H1 (cell line): ENCODE data around the gene GALNTL6. TPM values are rescaled to one million over a fixed set of nuclear protein-coding genes. Genes with fewer than 3 reads are reported as not detected.

Experiments
- CTCF ChIA-PET: fragments of 300-600 bp; sonication (Branson Sonifier 250); formaldehyde crosslinking; loops from one replicate; lab custom pipeline; 2021; ENCODE audit not compliant: partially characterized antibody; lab: Charles Lee
- POLR2A ChIA-PET: fragments of 300-600 bp; sonication (Branson Sonifier 250); formaldehyde crosslinking; loops from one replicate; lab custom pipeline; 2021; ENCODE audit warnings: inconsistent platforms; ENCODE audit not compliant: partially characterized antibody; lab: Charles Lee
- DNase-seq, 2 experiments: peaks; one replicate each; pipeline versions ENCODE4 v3.0.0 to v3.0.0-alpha.2; 2010 to 2022; ENCODE audit warnings: low spot score in 2 of 2, low read depth in 1 of 2, mixed read lengths in 1 of 2
- FAIRE-seq: peaks from 2 replicates; lab custom pipeline; 2011; peaks lifted over from hg19 to GRCh38; lab: Jason Lieb, UNC
- H2AFZ ChIP-seq: 2 replicates; pipeline ENCODE4 v1.8.1; 2012; ENCODE audit warnings: low read length, inconsistent platforms
- H2AK5ac ChIP-seq: 2 replicates; pipeline ENCODE4 v1.6.1; 2013; ENCODE audit warnings: low read depth, low read length
- H2BK120ac ChIP-seq: replicated peaks from 2 replicates; pipeline ENCODE3; 2013; ENCODE audit warnings: low read depth, low read length, inconsistent platforms
- H2BK12ac ChIP-seq: 2 replicates; pipeline ENCODE4 v1.6.1; 2013; ENCODE audit warnings: low read depth, low read length
- H2BK15ac ChIP-seq: 2 replicates; pipeline ENCODE4 v1.6.1; 2013; ENCODE audit warnings: low read length
- H2BK20ac ChIP-seq: 2 replicates; pipeline ENCODE4 v1.6.1; 2013; ENCODE audit warnings: low read length
- H2BK5ac ChIP-seq: 2 replicates; pipeline ENCODE4 v1.6.1; 2013; ENCODE audit warnings: low read depth, low read length
- H3K14ac ChIP-seq: 2 replicates; pipeline ENCODE4 v1.6.1; 2013; ENCODE audit warnings: inconsistent platforms; ENCODE audit not compliant: insufficient read length
- H3K18ac ChIP-seq: 2 replicates; pipeline ENCODE4 v1.6.1; 2013; ENCODE audit warnings: low read length; ENCODE audit errors: extremely low read depth
- H3K23ac ChIP-seq: 2 replicates; pipeline ENCODE4 v1.6.1; 2013; ENCODE audit warnings: inconsistent platforms; ENCODE audit not compliant: insufficient read length
- H3K23me2 ChIP-seq: 2 replicates; pipeline ENCODE4 v1.6.1; 2013; ENCODE audit warnings: low read depth, low read length
- H3K27ac ChIP-seq: 2 replicates; pipeline ENCODE4 v1.6.1; 2011; ENCODE audit warnings: low read depth, low read length, inconsistent platforms
- H3K27me3 ChIP-seq, 4 experiments: replicated peaks in 1 of 4; 1 replicate in 1 of 4; 2 replicates in 3 of 4; pipeline versions ENCODE4 v1.6.1 to v1.8.1; 2011 to 2013; ENCODE audit warnings: low read length in 3 of 4, mild to moderate bottlenecking in 3 of 4, inconsistent platforms in 2 of 4, mixed read lengths in 2 of 4, moderate library complexity in 1 of 4; ENCODE audit not compliant: control insufficient read depth in 3 of 4, insufficient read depth in 3 of 4; ENCODE audit errors: extremely low read depth in 1 of 4
- H3K36me3 ChIP-seq, 4 experiments: 2 replicates each; pipeline versions ENCODE4 v1.6.1 to v1.8.1; 2011 to 2013; ENCODE audit warnings: mild to moderate bottlenecking in 4 of 4, low read length in 3 of 4, moderate library complexity in 2 of 4, control low read depth in 1 of 4, inconsistent platforms in 1 of 4; ENCODE audit not compliant: insufficient read depth in 4 of 4, control insufficient read depth in 2 of 4
- H3K4ac ChIP-seq: replicated peaks from 2 replicates; pipeline ENCODE3; 2013; ENCODE audit warnings: low read length, low read depth, mixed read lengths, inconsistent platforms; ENCODE audit not compliant: insufficient read length
- H3K4me1 ChIP-seq, 4 experiments: replicated peaks in 1 of 4; 1 replicate in 1 of 4; 2 replicates in 3 of 4; pipeline versions ENCODE4 v1.6.1 to v1.8.1; 2011 to 2013; ENCODE audit warnings: low read length in 3 of 4, inconsistent platforms in 2 of 4, mixed read lengths in 1 of 4; ENCODE audit not compliant: insufficient read depth in 4 of 4, control insufficient read depth in 3 of 4
- H3K4me2 ChIP-seq, 2 experiments: 2 replicates each; pipeline versions ENCODE4 v1.6.1 to v1.8.1; 2011 to 2013; ENCODE audit warnings: low read depth in 2 of 2, low read length in 2 of 2, control low read depth in 1 of 2, inconsistent platforms in 1 of 2, mild to moderate bottlenecking in 1 of 2; ENCODE audit not compliant: insufficient read depth in 1 of 2
- H3K4me3 ChIP-seq, 4 experiments: fragments of 200-600, 300-600 bp in 1 of 4; sonication (generic), shearing (Covaris generic), sonication (Bioruptor Twin) in 1 of 4; 2 replicates each; pipeline versions ENCODE4 v1.5.1 to v1.8.1; 2011 to 2016; ENCODE audit warnings: low read length in 4 of 4, low read depth in 3 of 4, control low read depth in 2 of 4, inconsistent platforms in 2 of 4, mild to moderate bottlenecking in 2 of 4, mixed read lengths in 1 of 4, moderate library complexity in 1 of 4; ENCODE audit not compliant: insufficient read depth in 2 of 4; ENCODE audit errors: extremely low read depth in 1 of 4
- H3K56ac ChIP-seq: replicated peaks from 2 replicates; pipeline ENCODE3; 2013; ENCODE audit warnings: low read depth, mild to moderate bottlenecking, mixed read lengths, low read length, inconsistent platforms; ENCODE audit not compliant: insufficient read length
- H3K79me1 ChIP-seq: 2 replicates; pipeline ENCODE4 v1.6.1; 2013; ENCODE audit warnings: low read depth, low read length, control low read depth
- H3K79me2 ChIP-seq, 2 experiments: 2 replicates each; pipeline versions ENCODE4 v1.6.1 to v1.8.1; 2012 to 2013; ENCODE audit warnings: low read length in 2 of 2, mild to moderate bottlenecking in 2 of 2, inconsistent platforms in 1 of 2; ENCODE audit not compliant: insufficient read depth in 2 of 2, control insufficient read depth in 1 of 2
- H3K9ac ChIP-seq, 4 experiments: replicated peaks in 1 of 4; 1 replicate in 1 of 4; 2 replicates in 3 of 4; pipeline versions ENCODE4 v1.6.1 to v1.8.1; 2011 to 2013; ENCODE audit warnings: low read depth in 3 of 4, low read length in 3 of 4, control low read depth in 2 of 4, mild to moderate bottlenecking in 2 of 4, moderate library complexity in 2 of 4, inconsistent platforms in 1 of 4; ENCODE audit errors: extremely low read depth in 1 of 4
- H3K9me3 ChIP-seq, 2 experiments: 2 replicates each; pipeline versions ENCODE4 v1.6.1 to v1.8.1; 2012 to 2013; ENCODE audit warnings: mild to moderate bottlenecking in 2 of 2, moderate library complexity in 2 of 2, control low read depth in 1 of 2, inconsistent platforms in 1 of 2, low read depth in 1 of 2, low read length in 1 of 2, mixed read lengths in 1 of 2; ENCODE audit not compliant: insufficient read depth in 2 of 2
- H4K20me1 ChIP-seq, 2 experiments: replicated peaks in 1 of 2; 2 replicates each; pipeline versions ENCODE3 to v1.8.1; 2011 to 2013; ENCODE audit warnings: inconsistent platforms in 2 of 2, low read length in 2 of 2, mild to moderate bottlenecking in 1 of 2; ENCODE audit not compliant: insufficient read depth in 2 of 2, control insufficient read depth in 1 of 2
- H4K5ac ChIP-seq: 2 replicates; pipeline ENCODE4 v1.6.1; 2013; ENCODE audit warnings: low read length, low read depth, mixed read lengths, inconsistent platforms; ENCODE audit not compliant: insufficient read length
- H4K8ac ChIP-seq: 2 replicates; pipeline ENCODE4 v1.8.0; 2013; ENCODE audit warnings: mild to moderate bottlenecking, moderate library complexity, low read length, inconsistent platforms; ENCODE audit not compliant: insufficient read depth; ENCODE audit errors: extremely low read depth
- H4K91ac ChIP-seq: replicated peaks from 2 replicates; pipeline ENCODE3; 2013; ENCODE audit warnings: low read length, mixed read lengths, inconsistent platforms; ENCODE audit not compliant: insufficient read length
- BACH1 ChIP-seq: IDR thresholded peaks from 2 replicates; pipeline ENCODE4 v1.6.1; 2012; ENCODE audit warnings: low read length, improper control_type of control experiment
- CBX5 ChIP-seq: fragments of 300-800, 300-1000 bp; sonication (generic); IDR thresholded peaks from 2 replicates; pipeline ENCODE4 v1.7.1; 2016; ENCODE audit warnings: antibody characterized with exemption, low read length, low read depth
- CHD1 ChIP-seq: IDR thresholded peaks from 2 replicates; pipeline ENCODE4 v1.6.1; 2012; ENCODE audit warnings: low read depth, low read length, improper control_type of control experiment
- FOSL1 ChIP-seq: IDR thresholded peaks from 2 replicates; pipeline ENCODE4 v1.6.1; 2011; ENCODE audit warnings: mild to moderate bottlenecking, low read depth, low read length, moderate library complexity; ENCODE audit not compliant: insufficient read depth
- GABPA ChIP-seq: IDR thresholded peaks from 2 replicates; pipeline ENCODE4 v1.6.1; 2011; ENCODE audit warnings: mild to moderate bottlenecking, low read length, moderate library complexity, borderline replicate concordance; ENCODE audit not compliant: insufficient read depth
- GTF2F1 ChIP-seq: IDR thresholded peaks from 2 replicates; pipeline ENCODE4 v1.6.1; 2012; ENCODE audit warnings: low read depth, low read length, improper control_type of control experiment, borderline replicate concordance
- MAX ChIP-seq: IDR thresholded peaks from 2 replicates; pipeline ENCODE4 v1.6.1; 2012; ENCODE audit warnings: inconsistent platforms
- POU5F1 ChIP-seq: IDR thresholded peaks from 2 replicates; pipeline ENCODE4 v1.6.1; 2011; ENCODE audit warnings: low read depth, mild to moderate bottlenecking, low read length, moderate library complexity
- RFX5 ChIP-seq: IDR thresholded peaks from 2 replicates; pipeline ENCODE4 v1.6.1; 2011; ENCODE audit warnings: low read depth, low read length, improper control_type of control experiment, borderline replicate concordance
- TAF1 ChIP-seq: IDR thresholded peaks from 2 replicates; pipeline ENCODE4 v1.6.1; 2011; ENCODE audit warnings: mild to moderate bottlenecking, low read depth, low read length
- TBP ChIP-seq: IDR thresholded peaks from 2 replicates; pipeline ENCODE4 v1.6.1; 2011; ENCODE audit warnings: low read depth, low read length, improper control_type of control experiment
- YY1 ChIP-seq: IDR thresholded peaks from 2 replicates; pipeline ENCODE4 v1.6.1; 2011; ENCODE audit warnings: low read depth, mild to moderate bottlenecking, low read length
- WGBS, 2 experiments: shearing (Covaris generic) in 1 of 2; methylation state at CpG; one replicate each; pipeline versions ENCODE4 v1.1.6 to v1.1.7; 2013 to 2015; ENCODE audit warnings: low lambda C conversion rate in 2 of 2, mixed read lengths in 2 of 2, inconsistent platforms in 1 of 2, low coverage in 1 of 2, missing lambda C conversion rate in 1 of 2; ENCODE audit not compliant: insufficient replicate concordance in 2 of 2, insufficient coverage in 1 of 2, insufficient read length in 1 of 2; ENCODE audit errors: extremely low coverage in 1 of 2, missing lambda C conversion rate in 1 of 2; 5-methylcytosine and 5-hydroxymethylcytosine counted together
- polyA plus RNA-seq, 7 experiments: library from polyadenylated mRNA; depleted of rRNA in 3 of 7; stranded (reverse) in 5 of 7; unstranded in 2 of 7; fragments of >200 nt in 5 of 7; fragments of 200-250 nt in 2 of 7; gene quantifications; 1 replicate in 5 of 7; 2 replicates in 1 of 7; 4 replicates in 1 of 7; pipeline versions ENCODE4 v1.2.1 to v1.2.3, GENCODE V29; 2011 to 2013; ENCODE audit warnings: missing spikeins in 2 of 7, mixed read lengths in 2 of 7
- total RNA-seq: library from RNA; stranded (reverse); fragmentation: NEBNext Ultra II Directional; extraction: Animal tissue kit (Norgen Biotek cat#: 25700); gene quantifications from 2 replicates; pipeline ENCODE4 v1.2.1, GENCODE V29; 2021

GALNTL6 gene
- total and polyA plus RNA-seq, 2 of the 8 experiments (the other 6 are each of a cell fraction or from before 2014, with no cell fraction given): 0.03 to 0.32 TPM

- Histone ChIP-seq H2AFZ (no peak overlapping the region; the same call in 1 of the 2 replicates), H3K79me1 (no peaks in the 10 kb centered on the region), H3K9me3 (no peaks in the 10 kb centered on the region), H4K8ac (no peak overlapping the region), H2BK12ac (no peak overlapping the region), H3K56ac (no peak overlapping the region), H3K18ac (no peak overlapping the region), H3K27ac (no peak overlapping the region), H3K23me2 (no peaks in the 10 kb centered on the region), H3K4me1 (no peaks in the 10 kb centered on the region), H4K20me1 (no peaks in the 10 kb centered on the region), H2BK120ac (no peak overlapping the region), H2BK5ac (no peak overlapping the region), H3K79me2 (no peaks in the 10 kb centered on the region), H3K23ac (no peak overlapping the region), H3K9ac (no peak overlapping the region), H2BK20ac (no peak overlapping the region), H3K14ac (no peak overlapping the region), H2AK5ac (no peak overlapping the region), H4K5ac (no peak overlapping the region), H3K4ac (no peak overlapping the region), H3K27me3 (no peaks in the 10 kb centered on the region), H4K91ac (no peak overlapping the region), H3K36me3 (no peaks in the 10 kb centered on the region), H3K4me3 (no peak overlapping the region)
- FAIRE-seq (no peak), DNase-seq (no peak)
- ChIA-PET CTCF (interaction anchor here (0.7 kb wide), 1 partner anchor 19 kb away, joined by 3 read pairs; no protein-coding TSS in a partner anchor), POLR2A (no interaction called here)
- TF ChIP-seq GABPA (no peak), GTF2F1 (no peak), BACH1 (no peak), POU5F1 (no peak), TBP (no peak), CHD1 (no peak), CBX5 (no peak), RFX5 (no peak), TAF1 (no peak), YY1 (no peak), MAX (no peak), FOSL1 (no peak)
- TF ChIP-seq, all 59 proteins: peak for 0
- 82% methylated on average over 4 of the region's 4 CpGs; no CpG with 5 or more reads in 1 of the 2 experiments for WGBS, 2 experiments
- Histone ChIP-seq H3K4me2 (no peak overlapping the region), H2BK15ac (no peak overlapping the region)
These were observed 237.7 kb downstream of the GALNTL6 start for GRCh38 chr4:172050911-172051310.
